Chondrocyte (in vitro differentiated cells): ENCODE measurements around the gene CPA2. TPM values are rescaled to one million over a fixed set of nuclear protein-coding genes. Genes with fewer than 3 reads are reported as not detected.

Experiments
- DNase-seq: peaks from one replicate; pipeline ENCODE4 v3.0.0; 2021; ENCODE audit warnings: mixed read lengths, low spot score
- H3K27ac Mint-ChIP-seq: one replicate; pipeline ENCODE4 v1.8.0; 2021; ENCODE audit warnings: mild to moderate bottlenecking, moderate library complexity, mixed read lengths; ENCODE audit not compliant: unreplicated experiment
- H3K27me3 Mint-ChIP-seq: 2 replicates; pipeline ENCODE4 v1.8.0; 2021; ENCODE audit warnings: low read depth, mixed read lengths
- H3K36me3 Mint-ChIP-seq: 2 replicates; pipeline ENCODE4 v1.8.0; 2021; ENCODE audit warnings: low read depth, mixed read lengths
- H3K4me1 Mint-ChIP-seq: 2 replicates; pipeline ENCODE4 v1.8.0; 2021; ENCODE audit warnings: low read depth, mild to moderate bottlenecking, mixed read lengths
- H3K4me3 Mint-ChIP-seq: one replicate; pipeline ENCODE4 v1.8.0; 2021; ENCODE audit warnings: mild to moderate bottlenecking, moderate library complexity, mixed read lengths; ENCODE audit not compliant: unreplicated experiment
- H3K9me3 Mint-ChIP-seq: 2 replicates; pipeline ENCODE4 v1.8.0; 2021; ENCODE audit warnings: low read depth, mixed read lengths
- total RNA-seq: library from RNA; stranded (reverse); gene quantifications from 3 replicates; pipeline ENCODE4 v1.2.1, GENCODE V29; 2021
- TF ChIP-seq, protein P1 (sequence below): fragments of 200-600 bp; sonication (generic); IDR thresholded peaks from 2 replicates; pipeline ENCODE4 v1.5.0; 2021; ENCODE audit warnings: antibody characterized with exemption, mild to moderate bottlenecking, moderate library complexity

Gene CPA2
- total RNA-seq, 1 donor from 2014 or later, result not detected

DNA sequence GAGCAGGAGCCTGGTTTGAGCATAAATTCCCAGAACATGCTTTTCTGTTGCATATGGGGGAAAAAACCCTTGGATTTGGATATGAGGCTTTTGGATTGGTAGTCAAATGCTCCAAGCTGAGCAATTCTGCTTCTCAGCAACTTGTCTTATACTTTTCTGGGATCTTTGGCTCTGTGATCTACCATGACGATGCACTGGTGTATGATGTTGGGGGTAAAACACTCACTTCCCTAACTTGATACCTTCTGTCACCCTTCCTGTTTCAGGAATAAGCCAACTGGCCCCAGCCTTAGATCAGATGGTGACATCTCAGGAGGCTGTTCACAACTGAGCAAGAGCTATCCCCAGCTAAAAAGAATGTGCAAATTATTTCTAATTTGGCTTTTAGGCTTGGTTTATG lies 13.2 kb downstream of the CPA2 start:
- TF ChIP-seq, protein P1, sequence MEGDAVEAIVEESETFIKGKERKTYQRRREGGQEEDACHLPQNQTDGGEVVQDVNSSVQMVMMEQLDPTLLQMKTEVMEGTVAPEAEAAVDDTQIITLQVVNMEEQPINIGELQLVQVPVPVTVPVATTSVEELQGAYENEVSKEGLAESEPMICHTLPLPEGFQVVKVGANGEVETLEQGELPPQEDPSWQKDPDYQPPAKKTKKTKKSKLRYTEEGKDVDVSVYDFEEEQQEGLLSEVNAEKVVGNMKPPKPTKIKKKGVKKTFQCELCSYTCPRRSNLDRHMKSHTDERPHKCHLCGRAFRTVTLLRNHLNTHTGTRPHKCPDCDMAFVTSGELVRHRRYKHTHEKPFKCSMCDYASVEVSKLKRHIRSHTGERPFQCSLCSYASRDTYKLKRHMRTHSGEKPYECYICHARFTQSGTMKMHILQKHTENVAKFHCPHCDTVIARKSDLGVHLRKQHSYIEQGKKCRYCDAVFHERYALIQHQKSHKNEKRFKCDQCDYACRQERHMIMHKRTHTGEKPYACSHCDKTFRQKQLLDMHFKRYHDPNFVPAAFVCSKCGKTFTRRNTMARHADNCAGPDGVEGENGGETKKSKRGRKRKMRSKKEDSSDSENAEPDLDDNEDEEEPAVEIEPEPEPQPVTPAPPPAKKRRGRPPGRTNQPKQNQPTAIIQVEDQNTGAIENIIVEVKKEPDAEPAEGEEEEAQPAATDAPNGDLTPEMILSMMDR, result no peak
- Mint-ChIP-seq H3K9me3 (no peaks in the 10 kb centered on the region), H3K27me3 (no peaks in the 10 kb centered on the region), H3K36me3 (no peaks in the 10 kb centered on the region), H3K4me1 (peaks cover 45% of the 10 kb centered on the region), H3K4me3 (no peak overlapping the region), H3K27ac (no peak overlapping the region)
- DNase-seq, result no peak

DNA sequence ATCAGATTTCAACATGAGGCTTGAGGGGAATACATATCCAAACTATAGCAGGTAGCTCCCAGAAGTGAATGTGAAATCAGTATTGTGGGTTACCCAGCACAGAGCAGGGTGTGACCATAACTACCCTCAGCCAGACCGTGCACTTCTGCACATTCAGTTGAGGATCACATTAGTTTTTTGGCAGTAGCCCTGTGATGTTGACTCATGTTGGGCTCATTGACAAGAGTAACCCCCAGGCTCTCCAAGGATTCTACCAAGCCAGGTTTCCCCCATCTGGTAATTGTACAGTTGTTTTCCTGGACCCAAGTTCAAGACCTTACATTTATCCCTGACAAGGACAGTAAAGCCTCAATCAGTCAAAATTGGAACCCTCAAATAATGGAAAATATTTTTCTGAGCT lies 14.6 kb downstream of the CPA2 start:
- H3K4me1 Mint-ChIP-seq, result peaks cover 33% of the 10 kb centered on the region
- no peaks in the 10 kb centered on the region for H3K27me3 Mint-ChIP-seq
- no peaks in the 10 kb centered on the region for H3K9me3 Mint-ChIP-seq
- no peak for DNase-seq
- TF ChIP-seq, protein P1, result no peak
- H3K36me3 Mint-ChIP-seq, result no peaks in the 10 kb centered on the region
- no peak overlapping the region for H3K27ac Mint-ChIP-seq
- no peak overlapping the region for H3K4me3 Mint-ChIP-seq

DNA sequence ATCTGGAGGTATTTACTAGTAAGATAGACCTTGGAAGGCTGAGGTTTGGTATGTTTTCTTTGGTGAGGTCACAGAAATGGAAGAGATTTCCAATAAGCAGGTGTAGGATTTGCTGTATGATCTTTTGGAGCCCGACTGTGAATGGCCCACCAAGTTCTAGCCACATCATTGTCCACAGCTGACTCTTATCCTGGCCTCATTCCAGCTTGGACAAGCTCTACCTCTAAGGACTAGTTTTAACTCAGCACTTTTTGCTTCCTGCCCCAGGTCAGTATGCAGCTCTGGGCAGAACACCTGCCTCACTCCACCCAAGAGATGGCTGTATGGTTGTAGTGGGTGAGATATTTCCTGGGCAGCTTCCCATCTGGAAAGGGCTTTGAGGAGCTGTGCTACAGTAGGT lies 20.2 kb downstream of the CPA2 start:
- TF ChIP-seq, protein P1, result no peak

DNA sequence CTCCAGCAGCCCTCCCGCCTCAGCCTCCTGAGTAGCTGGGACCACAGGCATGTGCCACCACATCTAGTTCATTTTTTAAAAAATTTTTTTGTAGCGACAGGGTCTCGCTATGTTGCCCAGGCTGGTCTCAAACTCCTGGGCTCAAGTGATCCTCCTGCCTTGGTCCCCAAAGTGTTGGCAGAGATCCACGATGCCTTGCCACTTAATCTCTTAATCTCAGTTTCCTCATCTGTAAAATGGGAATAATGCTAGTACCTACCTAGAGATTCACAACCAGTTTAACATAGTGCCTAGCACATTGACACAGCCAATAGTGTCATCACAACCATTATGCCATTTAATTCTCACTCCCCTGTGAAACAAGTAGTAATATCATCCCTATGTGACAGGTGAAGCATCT lies 21.5 kb downstream of the CPA2 start:
- peaks cover 29% of the 10 kb centered on the region for H3K4me1 Mint-ChIP-seq
- no peaks in the 10 kb centered on the region for H3K27me3 Mint-ChIP-seq
- no peaks in the 10 kb centered on the region for H3K9me3 Mint-ChIP-seq
- no peak overlapping the region for H3K27ac Mint-ChIP-seq
- no peaks in the 10 kb centered on the region for H3K36me3 Mint-ChIP-seq
- TF ChIP-seq, protein P1, result no peak
- no peak overlapping the region for H3K4me3 Mint-ChIP-seq
- DNase-seq, result no peak

More for the DNA sequence above, 20.2 kb downstream of the CPA2 start:
- H3K27me3 Mint-ChIP-seq, result no peaks in the 10 kb centered on the region
- H3K4me3 Mint-ChIP-seq, result no peak overlapping the region
- H3K9me3 Mint-ChIP-seq, result no peaks in the 10 kb centered on the region
- no peaks in the 10 kb centered on the region for H3K36me3 Mint-ChIP-seq
- no peak overlapping the region for H3K27ac Mint-ChIP-seq
- peaks cover 19% of the 10 kb centered on the region for H3K4me1 Mint-ChIP-seq
- DNase-seq, result no peak

DNA sequence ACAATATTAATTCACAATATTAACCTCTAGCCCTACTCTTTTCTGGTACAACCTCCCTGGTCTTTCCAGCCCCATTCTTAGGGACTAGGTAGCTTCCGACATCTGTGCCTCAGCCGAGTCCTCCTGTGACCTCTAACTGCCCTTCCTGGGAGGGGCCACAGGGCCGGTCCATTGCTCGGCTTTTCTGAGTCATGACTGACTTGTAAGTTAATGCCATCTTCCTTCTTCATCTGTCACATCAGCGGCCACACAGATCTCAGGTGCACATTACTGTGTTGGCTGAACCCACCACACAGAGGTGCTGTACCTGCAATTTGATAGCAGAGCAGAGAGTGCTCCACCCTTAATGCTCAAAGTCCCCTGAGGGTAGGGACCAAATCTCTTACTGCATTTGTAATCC lies 22.2 kb downstream of the CPA2 start:
- DNase-seq, result no peak
- Mint-ChIP-seq H3K36me3 (no peaks in the 10 kb centered on the region), H3K27ac (no peak overlapping the region), H3K27me3 (no peaks in the 10 kb centered on the region), H3K4me1 (peaks cover 35% of the 10 kb centered on the region), H3K9me3 (no peaks in the 10 kb centered on the region), H3K4me3 (no peak overlapping the region)
- TF ChIP-seq, protein P1, result no peak
